HepG2 (cell line): ENCODE measurements around the gene BCL2L2. TPM values are rescaled to one million over a fixed set of nuclear protein-coding genes. Genes with fewer than 3 reads are reported as not detected.

Experiments
- DMAP1 ChIP-seq: IDR thresholded peaks from 2 replicates; pipeline ENCODE4 v1.6.1; 2016
- KDM3A ChIP-seq: IDR thresholded peaks from 2 replicates; pipeline ENCODE4 v1.6.1; 2018; ENCODE audit warnings: low read depth, missing compliant biosample characterization
- KDM5A ChIP-seq: fragments of 200-600 bp; sonication (generic); IDR thresholded peaks from 2 replicates; pipeline ENCODE4 v1.7.0; 2018; ENCODE audit warnings: antibody characterized with exemption, mild to moderate bottlenecking, low read length, borderline replicate concordance
- MAFG ChIP-seq: sonication (generic); formaldehyde crosslinking; IDR thresholded peaks from 2 replicates; pipeline ENCODE4 v1.5.1; 2020; ENCODE audit warnings: mild to moderate bottlenecking, missing genetic modification reagents
- PCBP1 ChIP-seq: fragments of 200-400 bp; formaldehyde crosslinking; IDR thresholded peaks from 2 replicates; pipeline ENCODE4 v1.6.1; 2017; ENCODE audit warnings: mild to moderate bottlenecking, low read depth, low read length, borderline replicate concordance
- PRPF4 ChIP-seq: fragments of 200-400 bp; formaldehyde crosslinking; IDR thresholded peaks from 2 replicates; pipeline ENCODE4 v1.6.1; 2016; ENCODE audit warnings: low read length, low read depth; ENCODE audit not compliant: poor library complexity, severe bottlenecking
- RARA ChIP-seq: IDR thresholded peaks from 2 replicates; pipeline ENCODE4 v1.6.1; 2016; ENCODE audit warnings: missing genetic modification reagents, missing compliant biosample characterization
- SIN3B ChIP-seq: fragments of 150-350 bp; IDR thresholded peaks from 2 replicates; pipeline ENCODE4 v1.6.1; 2014; ENCODE audit warnings: low read length
- ZKSCAN8 ChIP-seq: IDR thresholded peaks from 2 replicates; pipeline ENCODE4 v1.6.1; 2016; ENCODE audit warnings: borderline replicate concordance, missing genetic modification reagents, missing compliant biosample characterization
- ZNF138 ChIP-seq: sonication (generic); formaldehyde crosslinking; IDR thresholded peaks from 2 replicates; pipeline ENCODE4 v1.5.0; 2020; ENCODE audit warnings: mild to moderate bottlenecking, low read depth, missing genetic modification reagents
- ZNF160 ChIP-seq: sonication (generic); formaldehyde crosslinking; IDR thresholded peaks from 2 replicates; pipeline ENCODE4 v1.8.0; 2022; ENCODE audit warnings: mild to moderate bottlenecking, inconsistent platforms, missing genetic modification reagents
- ZNF24 ChIP-seq: fragments of 450-650 bp; IDR thresholded peaks from 2 replicates; pipeline ENCODE4 v1.6.1; 2017; ENCODE audit warnings: antibody characterized with exemption, mild to moderate bottlenecking
- ZNF331 ChIP-seq: sonication (generic); formaldehyde crosslinking; IDR thresholded peaks from 2 replicates; pipeline ENCODE4 v1.4.0; 2020; ENCODE audit warnings: missing genetic modification reagents
- ZNF562 ChIP-seq: sonication (generic); formaldehyde crosslinking; IDR thresholded peaks from 2 replicates; pipeline ENCODE4 v1.8.0; 2022; ENCODE audit warnings: missing genetic modification reagents, borderline replicate concordance
- ZNF569 ChIP-seq: sonication (generic); formaldehyde crosslinking; IDR thresholded peaks from 2 replicates; pipeline ENCODE4 v1.5.0; 2020; ENCODE audit warnings: mild to moderate bottlenecking, missing genetic modification reagents, moderate library complexity, borderline replicate concordance
- ZNF607 ChIP-seq: sonication (generic); formaldehyde crosslinking; IDR thresholded peaks from 2 replicates; pipeline ENCODE4 v1.5.1; 2020; ENCODE audit warnings: missing genetic modification reagents, mild to moderate bottlenecking, borderline replicate concordance
- ZNF670 ChIP-seq: sonication (generic); formaldehyde crosslinking; IDR thresholded peaks from 2 replicates; pipeline ENCODE4 v1.8.0; 2022; ENCODE audit warnings: mild to moderate bottlenecking, missing genetic modification reagents, borderline replicate concordance
- ZNF75D ChIP-seq: sonication (generic); formaldehyde crosslinking; IDR thresholded peaks from 2 replicates; pipeline ENCODE4 v1.8.1; 2023; ENCODE audit warnings: missing genetic modification reagents, mild to moderate bottlenecking, borderline replicate concordance
- polyA plus RNA-seq, 8 experiments: library from polyadenylated mRNA; depleted of rRNA in 3 of 8; stranded (reverse) in 7 of 8; unstranded in 1 of 8; fragments of >200 nt; fragmentation: Illumina TruSeq in 4 of 8; extraction: Trizol in 4 of 8; gene quantifications; 2 replicates each; pipeline versions ENCODE4 v1.2.1 to v1.2.3, GENCODE V29; 2011 to 2016; ENCODE audit warnings: low read depth in 4 of 8, missing spikeins in 1 of 8, mixed read lengths in 1 of 8; ENCODE audit not compliant: insufficient read depth in 1 of 8
- total RNA-seq, 5 experiments: library from RNA; depleted of rRNA; stranded (reverse); fragments of >200 nt; fragmentation: Illumina TruSeq; extraction: Trizol; gene quantifications; 2 replicates each; pipeline ENCODE4 v1.2.3, GENCODE V29; 2016; ENCODE audit warnings: low read depth in 1 of 5
- TF ChIP-seq, protein P1 (sequence below): sonication (generic); formaldehyde crosslinking; IDR thresholded peaks from 2 replicates; pipeline ENCODE4 v1.9.0; 2021; ENCODE audit warnings: missing genetic modification reagents, mild to moderate bottlenecking, borderline replicate concordance
- TF ChIP-seq, protein P2 (sequence below): sonication (generic); formaldehyde crosslinking; IDR thresholded peaks from 2 replicates; pipeline ENCODE4 v1.4.0; 2020; ENCODE audit warnings: low read depth, mild to moderate bottlenecking, missing genetic modification reagents
- TF ChIP-seq, protein P3 (sequence below): sonication (generic); formaldehyde crosslinking; IDR thresholded peaks from 2 replicates; pipeline ENCODE4 v1.5.0; 2020; ENCODE audit warnings: missing genetic modification reagents, mild to moderate bottlenecking, borderline replicate concordance
- TF ChIP-seq, protein P4 (sequence below): sonication (generic); formaldehyde crosslinking; IDR thresholded peaks from 2 replicates; pipeline ENCODE4 v1.9.0; 2021; ENCODE audit warnings: missing genetic modification reagents, borderline replicate concordance
- TF ChIP-seq, protein P5 (sequence below): sonication (generic); formaldehyde crosslinking; IDR thresholded peaks from 2 replicates; pipeline ENCODE4 v1.8.1; 2023; ENCODE audit warnings: missing genetic modification reagents, mild to moderate bottlenecking, borderline replicate concordance

BCL2L2 gene
- total and polyA plus RNA-seq, 2 of the 13 experiments (the other 11 are each of a cell fraction or from before 2014, with no cell fraction given): 28.1 to 49.8 TPM

DNA sequence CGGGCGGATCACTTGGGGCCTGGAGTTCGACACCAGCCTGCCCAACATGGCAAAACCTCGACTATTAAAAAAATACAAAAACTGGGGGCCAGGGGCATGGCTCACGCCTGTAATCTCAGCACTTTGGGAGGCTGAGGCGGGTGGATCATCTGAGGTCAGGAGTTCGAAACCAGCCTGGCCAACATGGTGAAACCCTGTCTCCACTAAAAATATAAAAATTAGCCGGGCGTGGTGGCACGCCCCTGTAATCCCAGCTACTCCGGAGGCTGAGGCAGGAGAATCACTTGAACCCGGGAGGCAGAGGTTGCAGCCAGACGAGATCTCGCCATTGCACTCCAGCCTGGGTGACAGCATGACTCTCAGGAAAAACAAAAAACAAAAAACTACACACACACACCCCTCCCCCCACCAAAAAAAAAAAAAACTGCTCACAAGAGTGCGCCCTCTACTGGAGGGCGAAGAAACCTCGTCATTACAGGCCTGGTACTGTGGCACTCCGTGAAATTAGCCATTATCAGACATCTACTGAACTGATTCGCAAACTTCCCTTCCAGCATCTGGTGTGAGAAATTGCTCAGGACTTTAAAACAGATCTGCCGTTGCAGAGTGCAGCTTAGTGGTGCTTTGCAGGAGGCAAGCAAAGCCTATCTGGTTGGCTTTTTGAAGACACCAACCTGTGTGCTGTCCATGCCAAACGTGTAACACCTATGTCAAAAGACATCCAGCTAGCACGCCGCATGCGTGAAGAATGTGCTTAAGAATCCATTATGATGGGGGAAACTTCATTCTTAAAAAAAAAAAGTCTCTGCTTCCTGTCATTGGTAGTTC lies 11.7 kb upstream of the BCL2L2 start (continued):
- TF ChIP-seq, protein P1, sequence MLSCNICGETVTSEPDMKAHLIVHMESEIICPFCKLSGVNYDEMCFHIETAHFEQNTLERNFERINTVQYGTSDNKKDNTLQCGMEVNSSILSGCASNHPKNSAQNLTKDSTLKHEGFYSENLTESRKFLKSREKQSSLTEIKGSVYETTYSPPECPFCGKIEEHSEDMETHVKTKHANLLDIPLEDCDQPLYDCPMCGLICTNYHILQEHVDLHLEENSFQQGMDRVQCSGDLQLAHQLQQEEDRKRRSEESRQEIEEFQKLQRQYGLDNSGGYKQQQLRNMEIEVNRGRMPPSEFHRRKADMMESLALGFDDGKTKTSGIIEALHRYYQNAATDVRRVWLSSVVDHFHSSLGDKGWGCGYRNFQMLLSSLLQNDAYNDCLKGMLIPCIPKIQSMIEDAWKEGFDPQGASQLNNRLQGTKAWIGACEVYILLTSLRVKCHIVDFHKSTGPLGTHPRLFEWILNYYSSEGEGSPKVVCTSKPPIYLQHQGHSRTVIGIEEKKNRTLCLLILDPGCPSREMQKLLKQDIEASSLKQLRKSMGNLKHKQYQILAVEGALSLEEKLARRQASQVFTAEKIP (CRISPR knock-in tag): no peak
- TF ChIP-seq DMAP1 (0 out of 2 replicates have a peak, but pooled peaks have one; percentile 23), SIN3B (0 out of 2 replicates have a peak, but pooled peaks have one; percentile 57), ZNF138 (CRISPR knock-in tag) (no peak), KDM3A (CRISPR knock-in tag) (no peak; the same call in 1 of the 2 replicates), ZNF75D (CRISPR knock-in tag) (no peak), MAFG (CRISPR knock-in tag) (no peak), ZNF160 (CRISPR knock-in tag) (0 out of 2 replicates have a peak, but pooled peaks have one; percentile 72), RARA (CRISPR knock-in tag) (no peak), ZNF569 (CRISPR knock-in tag) (no peak), ZNF562 (CRISPR knock-in tag) (no peak), ZNF670 (CRISPR knock-in tag) (no peak), PCBP1 (no peak), ZKSCAN8 (CRISPR knock-in tag) (no peak), ZNF331 (CRISPR knock-in tag) (peak; percentile 52; the same call in 1 of the 2 replicates), ZNF607 (CRISPR knock-in tag) (0 out of 2 replicates have a peak, but pooled peaks have one; percentile 35), KDM5A (no peak; the same call in 1 of the 2 replicates), PRPF4 (peak; percentile 94), ZNF24 (no peak)
- TF ChIP-seq, protein P2, sequence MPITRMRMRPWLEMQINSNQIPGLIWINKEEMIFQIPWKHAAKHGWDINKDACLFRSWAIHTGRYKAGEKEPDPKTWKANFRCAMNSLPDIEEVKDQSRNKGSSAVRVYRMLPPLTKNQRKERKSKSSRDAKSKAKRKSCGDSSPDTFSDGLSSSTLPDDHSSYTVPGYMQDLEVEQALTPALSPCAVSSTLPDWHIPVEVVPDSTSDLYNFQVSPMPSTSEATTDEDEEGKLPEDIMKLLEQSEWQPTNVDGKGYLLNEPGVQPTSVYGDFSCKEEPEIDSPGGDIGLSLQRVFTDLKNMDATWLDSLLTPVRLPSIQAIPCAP (CRISPR knock-in tag): no peak
- TF ChIP-seq, protein P3, sequence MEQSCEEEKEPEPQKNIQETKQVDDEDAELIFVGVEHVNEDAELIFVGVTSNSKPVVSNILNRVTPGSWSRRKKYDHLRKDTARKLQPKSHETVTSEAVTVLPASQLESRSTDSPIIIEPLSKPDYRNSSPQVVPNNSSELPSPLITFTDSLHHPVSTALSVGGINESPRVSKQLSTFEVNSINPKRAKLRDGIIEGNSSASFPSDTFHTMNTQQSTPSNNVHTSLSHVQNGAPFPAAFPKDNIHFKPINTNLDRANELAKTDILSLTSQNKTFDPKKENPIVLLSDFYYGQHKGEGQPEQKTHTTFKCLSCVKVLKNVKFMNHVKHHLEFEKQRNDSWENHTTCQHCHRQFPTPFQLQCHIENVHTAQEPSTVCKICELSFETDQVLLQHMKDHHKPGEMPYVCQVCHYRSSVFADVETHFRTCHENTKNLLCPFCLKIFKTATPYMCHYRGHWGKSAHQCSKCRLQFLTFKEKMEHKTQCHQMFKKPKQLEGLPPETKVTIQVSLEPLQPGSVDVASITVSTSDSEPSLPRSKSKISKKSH (CRISPR knock-in tag): no peak
- TF ChIP-seq, protein P4, sequence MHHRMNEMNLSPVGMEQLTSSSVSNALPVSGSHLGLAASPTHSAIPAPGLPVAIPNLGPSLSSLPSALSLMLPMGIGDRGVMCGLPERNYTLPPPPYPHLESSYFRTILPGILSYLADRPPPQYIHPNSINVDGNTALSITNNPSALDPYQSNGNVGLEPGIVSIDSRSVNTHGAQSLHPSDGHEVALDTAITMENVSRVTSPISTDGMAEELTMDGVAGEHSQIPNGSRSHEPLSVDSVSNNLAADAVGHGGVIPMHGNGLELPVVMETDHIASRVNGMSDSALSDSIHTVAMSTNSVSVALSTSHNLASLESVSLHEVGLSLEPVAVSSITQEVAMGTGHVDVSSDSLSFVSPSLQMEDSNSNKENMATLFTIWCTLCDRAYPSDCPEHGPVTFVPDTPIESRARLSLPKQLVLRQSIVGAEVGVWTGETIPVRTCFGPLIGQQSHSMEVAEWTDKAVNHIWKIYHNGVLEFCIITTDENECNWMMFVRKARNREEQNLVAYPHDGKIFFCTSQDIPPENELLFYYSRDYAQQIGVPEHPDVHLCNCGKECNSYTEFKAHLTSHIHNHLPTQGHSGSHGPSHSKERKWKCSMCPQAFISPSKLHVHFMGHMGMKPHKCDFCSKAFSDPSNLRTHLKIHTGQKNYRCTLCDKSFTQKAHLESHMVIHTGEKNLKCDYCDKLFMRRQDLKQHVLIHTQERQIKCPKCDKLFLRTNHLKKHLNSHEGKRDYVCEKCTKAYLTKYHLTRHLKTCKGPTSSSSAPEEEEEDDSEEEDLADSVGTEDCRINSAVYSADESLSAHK (CRISPR knock-in tag): no peak
- TF ChIP-seq, protein P5, sequence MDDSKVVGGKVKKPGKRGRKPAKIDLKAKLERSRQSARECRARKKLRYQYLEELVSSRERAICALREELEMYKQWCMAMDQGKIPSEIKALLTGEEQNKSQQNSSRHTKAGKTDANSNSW (CRISPR knock-in tag): no peak
